Hematopoietic multipotent progenitor cell (in vitro differentiated cells): Measurements from ENCODE around the gene HSP90AA1. TPM values are rescaled to one million over a fixed set of nuclear protein-coding genes. Genes with fewer than 3 reads are reported as not detected.
A peak's percentile ranks its signal among the peaks of the same experiment; 100 is the strongest.
"Not testable (repeated sequence)": the region's sequence is repeated elsewhere in the genome, so short reads cannot be mapped to it uniquely, and the experiment has no call there.

ENCODE experiments used
- DNase-seq, 3 donors: peaks; one replicate each; pipeline ENCODE4 v3.0.0-alpha.2; 2011 to 2015; ENCODE audit warnings: low read depth in 2 of 3, low spot score in 2 of 3
- total RNA-seq: library from RNA; depleted of rRNA; stranded (reverse); fragments of >200 nt; gene quantifications from one replicate; pipeline ENCODE4 v1.2.3, GENCODE V29; 2012

HSP90AA1 gene
- total RNA-seq, 1 donor: 179 TPM

DNA sequence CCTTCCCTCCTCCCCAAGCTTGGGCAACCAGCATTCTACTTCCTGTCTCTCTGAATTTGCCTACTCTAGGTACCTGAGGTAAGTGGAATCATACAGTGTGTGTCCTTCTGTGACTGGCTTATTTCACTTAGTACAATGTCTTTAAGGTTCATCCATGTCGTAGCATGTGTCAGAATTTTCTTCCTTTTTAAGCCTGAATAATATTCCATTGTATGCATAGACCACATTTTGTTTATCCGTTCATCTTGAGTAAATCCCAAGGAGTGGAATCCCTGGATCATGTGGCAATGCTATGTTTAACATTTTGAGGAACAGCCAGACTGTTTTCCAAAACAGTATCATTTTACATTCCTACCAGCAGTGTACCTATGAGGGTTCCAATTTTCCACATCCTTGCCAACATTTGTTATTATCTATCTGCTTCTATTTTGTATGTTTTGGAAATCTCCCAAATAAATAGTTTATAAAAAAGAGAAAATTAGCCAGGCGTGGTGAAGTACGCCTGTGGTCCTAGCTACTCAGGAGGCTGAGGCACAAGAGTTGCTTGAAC is 12.4 kb downstream of the HSP90AA1 start:
- DNase-seq: no peak

GRCh38 chr14:102071283-102071998 is 15.4 kb downstream of the HSP90AA1 start:
- peak in 1 of 3 donors; percentile 12 for DNase-seq

- no peak for DNase-seq
Observed at GRCh38 chr14:102066041-102066451, 20.8 kb downstream of the HSP90AA1 start.

- DNase-seq: not testable (repeated sequence)
Observed at GRCh38 chr14:102064590-102064989, 22.3 kb downstream of the HSP90AA1 start.

- DNase-seq: no peak
Observed at GRCh38 chr14:102063808-102064429, 22.9 kb downstream of the HSP90AA1 start.

- peak; percentile 23 to 94 (median 87) for DNase-seq
Observed at GRCh38 chr14:102063109-102063807, 23.6 kb downstream of the HSP90AA1 start.

GRCh38 chr14:102058961-102059360 is 27.9 kb downstream of the HSP90AA1 start:
- DNase-seq: no peak

DNA sequence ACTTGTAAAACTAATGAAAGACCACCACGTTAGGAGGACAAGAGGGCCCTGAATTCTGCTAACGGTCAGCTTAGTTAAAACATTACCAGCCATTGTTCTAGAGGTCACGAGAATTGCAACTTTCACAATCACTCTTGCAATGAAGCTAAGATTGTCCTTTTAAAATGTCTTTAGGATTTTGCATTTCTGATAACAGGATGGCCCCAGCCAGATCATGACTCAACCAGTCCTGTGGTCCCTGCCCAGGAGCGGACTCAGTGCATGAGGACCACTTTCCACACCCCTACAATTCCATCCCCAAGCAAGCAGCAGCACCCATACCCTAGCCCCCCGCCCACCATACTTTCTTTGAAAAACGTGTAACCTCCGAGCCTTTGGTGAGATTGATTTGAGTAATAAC is 28.7 kb downstream of the HSP90AA1 start:
- no peak for DNase-seq

- DNase-seq: no peak
Observed at GRCh38 chr14:102057480-102058114, 29.2 kb downstream of the HSP90AA1 start.

- no peak for DNase-seq
Observed at GRCh38 chr14:102056694-102057442, 30.0 kb downstream of the HSP90AA1 start.

DNA sequence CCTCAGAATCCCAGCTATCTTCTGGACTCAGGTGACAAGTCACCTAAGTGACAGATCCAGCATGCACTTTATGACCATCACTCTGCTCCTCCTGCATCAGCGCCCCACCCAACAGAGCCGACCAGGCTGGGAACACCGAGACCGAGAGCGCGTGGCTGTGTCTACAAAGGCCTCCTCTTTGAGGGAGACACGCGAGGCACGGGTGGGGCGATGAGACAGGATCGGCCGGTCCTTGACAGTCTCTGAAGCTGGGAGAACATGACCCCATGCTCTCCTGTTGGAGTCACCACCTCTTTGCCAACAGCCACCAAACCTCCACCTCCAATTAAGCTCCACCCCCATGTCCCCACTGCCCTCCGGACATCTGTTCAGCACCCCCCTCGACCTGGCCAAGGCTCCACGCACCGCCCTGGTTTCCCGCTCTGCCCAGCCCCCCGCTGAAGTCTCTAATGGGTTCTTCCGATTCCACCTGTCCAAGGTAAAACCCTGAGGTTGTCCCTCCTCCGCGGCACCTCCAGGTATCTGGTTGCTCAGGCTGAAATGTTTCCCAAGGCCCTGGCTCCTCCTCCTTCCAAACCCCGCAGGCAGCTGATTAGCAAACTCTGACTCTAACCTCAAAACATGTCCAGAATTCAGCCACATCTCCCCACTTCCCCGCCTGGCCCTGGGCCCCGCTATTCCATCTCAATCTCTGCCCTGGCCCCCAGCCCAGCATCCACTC is 31.5 kb downstream of the HSP90AA1 start:
- no peak for DNase-seq

- no peak for DNase-seq
Observed at GRCh38 chr14:102052522-102052921, 34.3 kb downstream of the HSP90AA1 start.

DNA sequence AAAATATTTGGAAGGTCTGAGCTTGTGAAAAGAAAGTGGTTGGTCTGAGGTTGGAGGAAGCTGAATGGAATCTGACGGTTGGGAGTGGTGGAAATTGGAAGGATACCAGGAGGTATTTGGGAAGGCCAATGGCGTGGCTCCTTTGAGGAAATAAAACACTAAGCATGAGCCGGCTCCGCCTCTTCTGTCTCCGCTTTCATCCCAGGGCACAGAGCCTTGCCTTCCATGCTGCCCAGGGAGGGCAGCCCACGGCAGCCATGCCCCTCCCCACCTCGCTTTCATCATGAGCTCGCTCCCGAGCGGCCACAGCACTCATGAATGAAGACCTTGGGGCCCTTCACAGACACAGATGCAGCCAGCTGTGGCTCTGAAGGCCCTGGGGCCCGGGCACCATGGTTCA is 36.2 kb downstream of the HSP90AA1 start:
- no peak for DNase-seq

DNA sequence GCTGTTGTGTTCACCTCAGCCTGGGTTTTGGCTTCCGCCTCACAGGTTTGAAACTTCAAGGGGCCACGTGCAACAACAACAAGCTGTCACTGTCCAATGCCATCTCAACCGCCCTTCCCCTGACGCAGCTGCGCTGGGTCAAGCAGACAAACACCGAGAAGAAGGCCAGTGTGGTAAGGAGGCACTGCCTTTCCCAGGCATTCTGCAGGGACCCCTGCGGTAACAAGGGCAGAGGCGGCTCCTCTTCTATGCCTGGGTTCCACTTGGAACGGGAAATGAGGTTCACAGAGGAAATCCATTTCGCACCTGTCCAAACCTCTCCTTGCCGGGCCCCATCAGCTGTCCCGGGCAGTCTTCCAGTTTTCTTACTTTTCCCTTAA is 36.8 kb downstream of the HSP90AA1 start:
- DNase-seq: no peak

GRCh38 chr14:102049258-102050025 is 37.4 kb downstream of the HSP90AA1 start:
- no peak for DNase-seq

DNA sequence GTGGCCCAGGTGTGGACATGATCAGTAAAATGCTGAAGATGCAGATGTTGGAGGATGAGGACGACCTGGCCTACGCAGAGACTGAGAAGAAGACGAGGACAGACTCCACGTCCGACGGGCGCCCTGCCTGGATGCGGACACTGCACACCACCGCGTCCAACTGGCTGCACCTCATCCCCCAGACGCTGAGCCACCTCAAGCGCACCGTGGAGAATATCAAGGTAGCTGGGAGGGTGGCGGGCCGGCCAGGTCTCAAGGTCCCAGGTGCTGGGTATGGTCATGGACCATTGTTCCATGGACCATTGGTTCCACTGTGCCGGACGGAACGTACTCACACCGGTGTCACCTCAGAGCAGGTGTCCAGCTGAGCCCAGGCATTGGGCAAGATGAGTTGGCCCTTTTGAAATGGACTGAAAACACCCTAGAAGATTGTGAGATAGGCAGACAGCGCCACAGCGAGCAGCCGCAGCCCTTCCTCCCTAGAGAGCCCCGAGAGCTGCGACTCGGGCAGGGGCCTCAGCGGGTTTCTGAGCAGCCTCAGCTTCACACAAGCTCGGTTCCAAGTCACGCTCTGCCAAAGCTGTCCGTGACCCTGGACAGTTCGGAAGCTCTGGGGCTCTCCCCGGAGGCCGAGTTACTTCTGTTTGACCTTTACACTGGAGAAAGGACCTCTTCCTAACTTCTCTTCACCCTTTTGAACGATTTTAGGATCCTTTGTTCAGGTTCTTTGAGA is 38.9 kb downstream of the HSP90AA1 start:
- DNase-seq: no peak

DNA sequence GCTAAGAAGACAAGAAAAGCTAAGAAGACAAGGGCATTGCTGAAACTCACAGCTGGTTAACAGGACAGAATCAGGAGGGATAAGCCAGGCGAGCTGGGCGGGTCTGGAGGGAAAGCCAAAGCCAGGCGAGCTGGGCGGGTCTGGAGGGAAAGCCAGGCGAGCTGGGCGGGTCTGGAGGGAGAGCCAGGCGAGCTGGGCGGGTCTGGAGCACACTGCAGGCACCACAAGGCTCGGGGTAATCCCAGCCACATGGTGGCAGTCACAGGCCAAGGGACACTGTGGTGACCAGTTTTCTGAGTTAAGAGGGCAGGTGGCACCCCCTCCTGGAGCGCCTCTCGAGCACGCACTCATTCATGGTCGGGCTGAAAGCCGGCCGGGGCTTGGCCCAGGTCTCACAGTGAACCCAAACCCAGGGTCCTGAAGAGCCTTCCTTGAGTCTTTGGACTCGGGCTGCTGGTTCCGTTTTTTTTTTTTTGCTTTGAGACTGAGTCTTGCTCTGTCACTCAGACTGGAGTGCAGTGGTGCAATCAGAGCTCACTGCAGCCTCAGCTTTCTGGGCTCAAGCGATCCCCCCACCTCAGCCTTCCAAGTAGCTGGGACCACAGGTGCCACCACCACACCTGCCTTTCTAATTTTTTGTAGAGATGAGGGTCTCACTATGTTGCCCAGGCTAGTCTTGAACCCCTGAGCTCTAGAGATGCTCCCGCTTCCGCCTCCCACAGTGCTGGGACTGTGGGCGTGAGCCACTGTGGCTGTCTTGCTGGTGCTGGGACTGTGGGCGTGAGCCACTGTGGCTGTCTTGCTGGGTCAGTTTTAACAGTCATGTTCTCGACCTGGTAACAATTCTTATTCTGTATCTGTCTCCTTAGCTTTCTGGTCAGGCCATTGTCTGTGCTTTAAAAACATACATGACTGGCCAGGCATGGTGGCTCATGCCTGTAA is 40.2 kb downstream of the HSP90AA1 start:
- DNase-seq: peak in 2 of 3 donors; percentile 40 to 44
